ENCODE results near the gene DUOXA1.
"Not testable (repeated sequence)": the region's sequence is repeated elsewhere in the genome, so short reads cannot be mapped to it uniquely, and the experiment has no call there.

Gene DUOXA1

DNA sequence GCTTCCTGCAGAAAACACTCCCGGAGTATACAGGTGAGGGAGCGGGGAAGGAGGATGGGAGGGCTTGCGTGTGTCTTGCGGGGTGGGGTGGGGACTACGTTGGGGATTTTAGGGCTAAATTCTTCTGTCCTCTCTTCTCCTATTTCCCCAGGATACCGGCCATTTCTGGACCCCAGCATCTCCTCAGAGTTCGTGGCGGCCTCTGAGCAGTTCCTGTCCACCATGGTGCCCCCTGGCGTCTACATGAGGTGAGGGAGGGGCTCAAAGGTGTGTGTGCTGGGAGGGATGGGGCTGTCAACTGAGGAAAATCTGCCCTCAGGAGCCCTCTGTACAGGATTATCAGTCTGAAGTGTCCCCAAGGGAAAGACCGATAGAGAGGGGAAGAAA is 6.7 kb upstream of the DUOXA1 start:
- TF ChIP-seq, protein P1, sequence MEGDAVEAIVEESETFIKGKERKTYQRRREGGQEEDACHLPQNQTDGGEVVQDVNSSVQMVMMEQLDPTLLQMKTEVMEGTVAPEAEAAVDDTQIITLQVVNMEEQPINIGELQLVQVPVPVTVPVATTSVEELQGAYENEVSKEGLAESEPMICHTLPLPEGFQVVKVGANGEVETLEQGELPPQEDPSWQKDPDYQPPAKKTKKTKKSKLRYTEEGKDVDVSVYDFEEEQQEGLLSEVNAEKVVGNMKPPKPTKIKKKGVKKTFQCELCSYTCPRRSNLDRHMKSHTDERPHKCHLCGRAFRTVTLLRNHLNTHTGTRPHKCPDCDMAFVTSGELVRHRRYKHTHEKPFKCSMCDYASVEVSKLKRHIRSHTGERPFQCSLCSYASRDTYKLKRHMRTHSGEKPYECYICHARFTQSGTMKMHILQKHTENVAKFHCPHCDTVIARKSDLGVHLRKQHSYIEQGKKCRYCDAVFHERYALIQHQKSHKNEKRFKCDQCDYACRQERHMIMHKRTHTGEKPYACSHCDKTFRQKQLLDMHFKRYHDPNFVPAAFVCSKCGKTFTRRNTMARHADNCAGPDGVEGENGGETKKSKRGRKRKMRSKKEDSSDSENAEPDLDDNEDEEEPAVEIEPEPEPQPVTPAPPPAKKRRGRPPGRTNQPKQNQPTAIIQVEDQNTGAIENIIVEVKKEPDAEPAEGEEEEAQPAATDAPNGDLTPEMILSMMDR (IDR thresholded peaks at IDR 0.05; ENCODE audit: extremely low read depth, missing control alignments): peak; percentile 35
- no peak for DNase-seq (ENCODE audit: low spot score)

DNA sequence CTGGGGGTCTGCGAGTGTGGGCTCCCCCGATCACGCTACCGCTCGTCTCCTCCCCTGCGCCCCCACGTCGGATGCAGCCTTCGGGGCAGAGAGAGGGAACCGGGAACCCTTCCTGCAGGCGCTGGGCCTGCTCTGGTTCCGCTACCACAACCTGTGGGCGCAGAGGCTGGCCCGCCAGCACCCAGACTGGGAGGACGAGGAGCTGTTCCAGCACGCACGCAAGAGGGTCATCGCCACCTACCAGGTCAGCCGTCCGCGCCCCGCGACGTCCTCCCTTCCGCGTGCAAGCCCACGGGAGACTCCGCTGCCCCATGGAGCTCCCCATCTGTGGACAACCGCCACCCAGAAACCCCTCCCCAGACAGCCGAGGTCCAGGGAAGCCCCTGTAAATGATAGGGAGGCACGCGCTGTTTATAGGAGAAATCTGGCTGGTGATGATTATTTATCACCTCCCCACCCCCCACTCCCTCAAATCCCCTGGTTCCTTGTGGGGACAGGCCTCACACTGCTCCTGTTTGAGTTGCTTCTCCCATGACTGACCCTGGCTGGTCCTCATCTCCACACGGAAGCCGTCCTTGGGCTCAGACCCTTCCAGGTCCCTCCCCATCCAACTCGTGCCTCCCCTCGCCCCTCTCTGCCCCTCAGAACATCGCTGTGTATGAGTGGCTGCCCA is 6.2 kb upstream of the DUOXA1 start:
- DNase-seq (ENCODE audit: low spot score): not testable (repeated sequence)

DNA sequence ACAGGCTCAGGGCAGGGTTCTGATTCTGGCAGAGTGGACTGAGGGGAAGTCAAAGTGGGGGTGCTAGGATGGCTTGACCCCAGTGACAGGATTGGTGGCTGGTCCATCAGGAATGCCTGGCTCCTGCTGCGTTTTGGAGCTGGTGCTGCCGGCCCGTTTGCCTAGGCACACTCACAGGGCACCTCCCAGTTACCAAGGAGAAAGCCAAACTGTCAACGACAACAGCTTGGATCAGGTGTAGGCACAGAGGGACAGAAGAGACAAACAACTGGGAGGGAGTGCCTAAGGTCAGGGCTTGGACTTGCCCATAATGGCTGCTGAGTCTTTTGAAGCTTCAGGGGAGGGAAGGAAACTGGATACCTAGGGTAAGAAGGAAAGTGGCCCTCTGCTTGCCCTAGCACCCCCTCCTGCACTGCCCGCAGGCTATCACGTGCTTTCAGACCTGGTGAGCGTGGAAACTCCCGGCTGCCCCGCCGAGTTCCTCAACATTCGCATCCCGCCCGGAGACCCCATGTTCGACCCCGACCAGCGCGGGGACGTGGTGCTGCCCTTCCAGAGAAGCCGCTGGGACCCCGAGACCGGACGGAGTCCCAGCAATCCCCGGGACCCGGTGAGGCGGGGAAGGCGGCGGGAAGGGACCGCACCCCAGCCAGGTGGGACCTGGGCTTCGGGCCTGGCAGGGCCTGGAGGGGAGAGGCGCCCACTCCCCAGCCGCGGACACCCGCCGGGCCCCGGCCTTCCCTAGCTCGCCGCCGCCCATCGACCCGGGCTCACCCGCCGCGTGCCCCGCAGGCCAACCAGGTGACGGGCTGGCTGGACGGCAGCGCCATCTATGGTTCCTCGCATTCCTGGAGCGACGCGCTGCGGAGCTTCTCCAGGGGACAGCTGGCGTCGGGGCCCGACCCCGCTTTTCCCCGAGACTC is 5.3 kb upstream of the DUOXA1 start:
- DNase-seq (ENCODE audit: low spot score): no peak
- TF ChIP-seq, protein P1 (IDR thresholded peaks at IDR 0.05; ENCODE audit: extremely low read depth, missing control alignments): no peak

DNA sequence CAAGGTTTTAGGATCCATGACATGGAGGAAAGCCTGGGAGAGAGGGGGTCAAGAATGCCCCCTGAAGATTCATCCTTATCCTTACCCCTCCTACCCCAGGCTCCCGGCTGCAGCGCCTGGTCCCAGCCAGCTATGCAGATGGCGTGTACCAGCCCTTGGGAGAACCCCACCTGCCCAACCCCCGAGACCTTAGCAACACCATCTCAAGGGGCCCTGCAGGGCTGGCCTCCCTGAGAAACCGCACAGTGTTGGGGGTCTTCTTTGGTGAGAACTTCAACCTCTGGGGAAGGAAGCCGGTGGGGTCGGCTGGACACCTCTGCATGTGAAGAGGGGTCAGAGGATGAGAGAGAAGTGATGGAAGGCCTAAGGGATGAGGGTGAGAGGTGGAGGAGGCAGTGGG is 4.4 kb upstream of the DUOXA1 start:
- TF ChIP-seq, protein P1 (IDR thresholded peaks at IDR 0.05; ENCODE audit: extremely low read depth, missing control alignments): no peak
- DNase-seq (ENCODE audit: low spot score): no peak

DNA sequence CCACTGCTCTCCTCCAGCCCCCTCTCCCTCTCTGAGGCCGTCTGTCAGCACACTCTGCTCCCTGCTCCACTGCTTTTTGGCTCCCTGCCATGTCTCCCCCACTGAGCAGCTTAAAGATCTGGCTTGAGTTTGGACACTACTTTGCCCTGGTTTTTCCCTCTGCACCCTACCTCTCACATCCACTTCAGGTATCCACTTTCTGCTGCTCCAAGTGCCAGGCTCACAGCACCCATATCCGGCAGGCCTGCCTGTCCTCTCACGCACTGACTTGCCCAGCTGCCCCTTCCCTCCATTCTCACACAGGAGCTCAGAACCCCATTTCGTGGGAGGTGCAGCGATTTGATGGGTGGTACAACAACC is 3.9 kb upstream of the DUOXA1 start:
- TF ChIP-seq, protein P1 (IDR thresholded peaks at IDR 0.05; ENCODE audit: extremely low read depth, missing control alignments): no peak
- no peak for DNase-seq (ENCODE audit: low spot score)

DNA sequence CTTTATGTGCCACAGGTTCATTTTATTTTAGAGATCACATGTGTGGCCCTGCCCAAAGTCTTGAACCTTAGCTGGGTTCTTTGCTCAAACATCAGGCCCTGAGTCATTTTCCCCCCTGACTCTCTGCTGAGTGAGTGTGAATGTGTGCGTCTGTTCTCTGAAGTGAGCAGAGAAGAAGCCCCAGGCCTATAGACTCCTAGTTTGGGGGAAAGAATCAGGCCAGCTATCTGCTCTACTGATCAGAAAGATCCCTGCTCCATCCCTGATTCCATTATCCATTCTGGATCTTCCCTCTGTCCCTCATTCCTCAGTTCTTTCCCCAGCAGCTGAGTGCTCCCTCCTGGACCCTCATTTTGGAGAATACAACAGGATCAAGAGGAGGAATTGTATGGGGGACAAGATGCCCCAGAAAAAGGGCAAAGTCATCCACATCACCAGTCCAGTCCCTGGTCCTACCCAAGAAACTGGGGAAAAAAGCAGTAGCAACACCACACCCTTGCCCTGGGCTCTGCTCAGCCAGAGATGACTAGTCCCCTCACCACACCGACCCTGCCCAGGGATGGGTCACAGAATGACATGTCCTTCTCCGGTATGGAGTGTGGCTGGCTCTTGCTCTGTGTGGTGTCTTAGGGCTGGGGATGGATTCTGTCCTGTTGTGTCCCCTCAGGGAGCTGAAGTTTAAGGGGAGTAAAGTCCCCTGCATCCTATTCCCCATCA is 3.3 kb upstream of the DUOXA1 start:
- DNase-seq (ENCODE audit: low spot score): no peak
- TF ChIP-seq, protein P1 (IDR thresholded peaks at IDR 0.05; ENCODE audit: extremely low read depth, missing control alignments): no peak

DNA sequence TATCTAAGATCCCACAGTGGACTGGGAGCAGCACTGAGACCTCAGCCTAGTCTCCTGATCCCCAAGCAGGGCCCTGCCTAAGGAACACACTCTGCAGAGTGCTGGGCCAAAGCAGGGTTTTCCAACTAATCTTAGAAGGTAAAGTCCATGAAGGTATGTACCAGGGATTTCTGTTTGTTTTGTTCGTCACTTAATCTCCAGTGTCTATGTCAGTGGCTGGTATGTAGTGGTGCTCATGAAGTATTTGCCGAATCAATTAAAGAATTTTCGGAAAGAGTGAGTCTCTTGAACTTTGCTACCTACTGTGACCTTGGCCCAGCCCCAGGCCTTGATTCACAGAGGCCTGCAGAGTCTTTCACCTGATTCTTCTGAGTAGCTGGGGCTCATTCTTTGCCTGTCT is 1.8 kb upstream of the DUOXA1 start:
- no peak for DNase-seq (ENCODE audit: low spot score)
- TF ChIP-seq, protein P1 (IDR thresholded peaks at IDR 0.05; ENCODE audit: extremely low read depth, missing control alignments): no peak
